GM06990 (cell line): ENCODE measurements around the gene FBXL2.

Experiments used
- DNase-seq: peaks from one replicate; pipeline ENCODE4 v3.0.0-alpha.2; 2011; ENCODE audit not compliant: insufficient read length; ENCODE audit errors: extremely low read depth
- H3K27me3 ChIP-seq: replicated peaks from 2 replicates; pipeline ENCODE4 v1.6.0; 2011; ENCODE audit warnings: low read length; ENCODE audit not compliant: control insufficient read depth, insufficient read depth
- H3K36me3 ChIP-seq: 2 replicates; pipeline ENCODE4 v1.5.1; 2011; ENCODE audit warnings: low read length; ENCODE audit not compliant: control insufficient read depth, insufficient read depth
- H3K4me3 ChIP-seq: replicated peaks from 2 replicates; pipeline ENCODE4 v1.5.1; 2011; ENCODE audit warnings: low read depth, mild to moderate bottlenecking, control low read depth, low read length
- CTCF ChIP-seq: IDR thresholded peaks from 2 replicates; pipeline ENCODE4 v1.5.1; 2011; ENCODE audit warnings: low read length, control low read depth, mild to moderate bottlenecking, inconsistent platforms; ENCODE audit not compliant: insufficient read depth, poor library complexity, severe bottlenecking

The FBXL2 gene

GRCh38 chr3:33277193-33277882 is at the start of gene FBXL2:
FBXL2 (plus strand) TSS chr3:33277442; CDS start chr3:33277513, 71 bp downstream.
- peak; percentile 73 for DNase-seq
- no peaks in the 10 kb centered on the region for H3K36me3 ChIP-seq
- peak within 1 kb of the TSS; percentile 52 for H3K4me3 ChIP-seq
- H3K27me3 ChIP-seq, result no peaks in the 10 kb centered on the region
- TF ChIP-seq CTCF, result no peak

GRCh38 chr3:33229066-33229465 is 48.2 kb upstream of the FBXL2 start:
- Histone ChIP-seq H3K4me3 (no peak overlapping the region), H3K27me3 (no peaks in the 10 kb centered on the region), H3K36me3 (no peaks in the 10 kb centered on the region)
- TF ChIP-seq CTCF, result no peak
- DNase-seq, result no peak

- TF ChIP-seq CTCF, result no peak
- Histone ChIP-seq H3K36me3 (no peaks in the 10 kb centered on the region), H3K4me3 (no peak overlapping the region), H3K27me3 (no peaks in the 10 kb centered on the region)
- no peak for DNase-seq
These were observed 47.3 kb upstream of the FBXL2 start for GRCh38 chr3:33229947-33230346.

GRCh38 chr3:33231756-33232465 is 45.3 kb upstream of the FBXL2 start:
- Histone ChIP-seq H3K36me3 (no peaks in the 10 kb centered on the region), H3K4me3 (no peak overlapping the region), H3K27me3 (no peaks in the 10 kb centered on the region)
- TF ChIP-seq CTCF, result no peak
- no peak for DNase-seq

- Histone ChIP-seq H3K36me3 (no peaks in the 10 kb centered on the region), H3K27me3 (no peaks in the 10 kb centered on the region), H3K4me3 (no peak overlapping the region)
- no peak for DNase-seq
- TF ChIP-seq CTCF, result no peak
These were observed 43.4 kb upstream of the FBXL2 start for GRCh38 chr3:33233884-33234283.
